PFSK-1 (cell line): ENCODE results near the gene SAPCD2.

ENCODE experiments used
- SIN3A ChIP-seq: IDR thresholded peaks from 2 replicates; pipeline ENCODE4 v1.6.1; 2012; ENCODE audit warnings: mild to moderate bottlenecking, low read length, moderate library complexity, borderline replicate concordance; ENCODE audit not compliant: insufficient read depth
- TF ChIP-seq, protein P1 (sequence below), 2 experiments: IDR thresholded peaks; 2 replicates each; pipeline versions ENCODE4 v1.6.1 to v1.8.0; 2011 to 2012; ENCODE audit warnings: low read depth in 2 of 2, low read length in 2 of 2, control low read depth in 1 of 2, inconsistent platforms in 1 of 2, mild to moderate bottlenecking in 1 of 2, moderate library complexity in 1 of 2; ENCODE audit not compliant: insufficient read depth in 1 of 2

DNA sequence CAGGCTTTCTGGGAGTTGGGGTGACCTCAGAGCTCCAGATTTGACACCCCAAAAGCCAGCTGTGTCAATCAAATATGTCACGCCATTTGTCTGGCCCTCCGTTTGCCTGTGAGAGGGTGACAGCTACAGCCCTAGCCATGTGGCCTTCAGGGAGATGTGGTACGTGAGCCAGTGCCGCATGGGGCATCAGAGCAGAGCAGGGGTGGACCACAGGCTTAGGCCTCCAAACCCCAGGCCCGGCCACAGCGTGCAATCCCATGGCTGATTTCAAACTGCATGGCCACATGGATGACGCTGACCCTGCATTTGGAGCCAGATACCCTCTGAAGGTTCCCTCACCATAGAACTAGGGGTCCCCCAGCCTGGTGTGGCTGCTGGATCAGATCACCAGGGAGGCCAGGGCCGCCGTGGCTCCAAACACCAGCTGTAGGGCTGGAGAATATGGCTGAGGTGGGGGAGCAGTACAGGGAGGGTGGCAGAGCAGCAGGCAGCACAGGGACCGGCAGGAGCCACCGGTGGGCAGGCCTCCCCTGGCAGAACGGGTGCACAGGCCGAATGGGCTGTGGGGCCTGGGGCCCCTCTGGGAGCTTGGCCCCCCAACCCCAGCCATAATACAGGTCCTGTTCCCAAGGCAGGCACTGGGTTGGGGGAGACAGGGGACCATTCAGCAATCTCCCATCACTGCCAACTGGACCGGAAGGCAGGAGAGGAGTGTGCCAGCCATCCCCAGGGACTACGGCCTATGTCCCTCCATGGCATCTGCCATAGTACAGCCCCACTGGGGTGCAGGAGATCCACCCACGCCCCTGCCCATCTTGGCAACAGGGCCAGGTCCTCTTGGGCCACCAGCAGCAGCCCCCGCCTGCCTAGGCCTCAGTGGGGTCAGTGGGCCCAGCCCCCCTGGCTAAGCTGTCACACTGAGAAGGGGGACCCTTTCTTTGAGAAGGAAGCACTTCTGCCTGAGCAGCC lies 1.5 kb downstream of the SAPCD2 start:
- TF ChIP-seq, protein P1, sequence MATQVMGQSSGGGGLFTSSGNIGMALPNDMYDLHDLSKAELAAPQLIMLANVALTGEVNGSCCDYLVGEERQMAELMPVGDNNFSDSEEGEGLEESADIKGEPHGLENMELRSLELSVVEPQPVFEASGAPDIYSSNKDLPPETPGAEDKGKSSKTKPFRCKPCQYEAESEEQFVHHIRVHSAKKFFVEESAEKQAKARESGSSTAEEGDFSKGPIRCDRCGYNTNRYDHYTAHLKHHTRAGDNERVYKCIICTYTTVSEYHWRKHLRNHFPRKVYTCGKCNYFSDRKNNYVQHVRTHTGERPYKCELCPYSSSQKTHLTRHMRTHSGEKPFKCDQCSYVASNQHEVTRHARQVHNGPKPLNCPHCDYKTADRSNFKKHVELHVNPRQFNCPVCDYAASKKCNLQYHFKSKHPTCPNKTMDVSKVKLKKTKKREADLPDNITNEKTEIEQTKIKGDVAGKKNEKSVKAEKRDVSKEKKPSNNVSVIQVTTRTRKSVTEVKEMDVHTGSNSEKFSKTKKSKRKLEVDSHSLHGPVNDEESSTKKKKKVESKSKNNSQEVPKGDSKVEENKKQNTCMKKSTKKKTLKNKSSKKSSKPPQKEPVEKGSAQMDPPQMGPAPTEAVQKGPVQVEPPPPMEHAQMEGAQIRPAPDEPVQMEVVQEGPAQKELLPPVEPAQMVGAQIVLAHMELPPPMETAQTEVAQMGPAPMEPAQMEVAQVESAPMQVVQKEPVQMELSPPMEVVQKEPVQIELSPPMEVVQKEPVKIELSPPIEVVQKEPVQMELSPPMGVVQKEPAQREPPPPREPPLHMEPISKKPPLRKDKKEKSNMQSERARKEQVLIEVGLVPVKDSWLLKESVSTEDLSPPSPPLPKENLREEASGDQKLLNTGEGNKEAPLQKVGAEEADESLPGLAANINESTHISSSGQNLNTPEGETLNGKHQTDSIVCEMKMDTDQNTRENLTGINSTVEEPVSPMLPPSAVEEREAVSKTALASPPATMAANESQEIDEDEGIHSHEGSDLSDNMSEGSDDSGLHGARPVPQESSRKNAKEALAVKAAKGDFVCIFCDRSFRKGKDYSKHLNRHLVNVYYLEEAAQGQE (IDR thresholded peaks at IDR 0.05; ENCODE audit: insufficient read depth in 1 of 2, low read depth in 2 of 2, low read length in 2 of 2), result no peak
- TF ChIP-seq SIN3A, result no peak
